Peyer's patch (tissue), 4 donors: ENCODE data around the gene VPS13A.

Experiments used
- POLR2A ChIP-seq, 2 donors: fragments of 450-650 bp; IDR thresholded peaks; one replicate each; pipeline ENCODE4 v1.5.1; 2017; ENCODE audit warnings: antibody characterized with exemption in 2 of 2, mild to moderate bottlenecking in 2 of 2, moderate library complexity in 2 of 2
- TF ChIP-seq, protein P1 (sequence below), 6 experiments: fragments of 450-650 bp in 4 of 6; fragments of 200-600 bp in 2 of 6; sonication (generic) in 1 of 6; IDR thresholded peaks; one replicate each; pipeline ENCODE4 v1.5.1; 2017 to 2019; ENCODE audit warnings: antibody characterized with exemption in 6 of 6, mild to moderate bottlenecking in 3 of 6, moderate library complexity in 1 of 6

- no peak for TF ChIP-seq POLR2A (IDR thresholded peaks at IDR 0.05)
- TF ChIP-seq, protein P1, sequence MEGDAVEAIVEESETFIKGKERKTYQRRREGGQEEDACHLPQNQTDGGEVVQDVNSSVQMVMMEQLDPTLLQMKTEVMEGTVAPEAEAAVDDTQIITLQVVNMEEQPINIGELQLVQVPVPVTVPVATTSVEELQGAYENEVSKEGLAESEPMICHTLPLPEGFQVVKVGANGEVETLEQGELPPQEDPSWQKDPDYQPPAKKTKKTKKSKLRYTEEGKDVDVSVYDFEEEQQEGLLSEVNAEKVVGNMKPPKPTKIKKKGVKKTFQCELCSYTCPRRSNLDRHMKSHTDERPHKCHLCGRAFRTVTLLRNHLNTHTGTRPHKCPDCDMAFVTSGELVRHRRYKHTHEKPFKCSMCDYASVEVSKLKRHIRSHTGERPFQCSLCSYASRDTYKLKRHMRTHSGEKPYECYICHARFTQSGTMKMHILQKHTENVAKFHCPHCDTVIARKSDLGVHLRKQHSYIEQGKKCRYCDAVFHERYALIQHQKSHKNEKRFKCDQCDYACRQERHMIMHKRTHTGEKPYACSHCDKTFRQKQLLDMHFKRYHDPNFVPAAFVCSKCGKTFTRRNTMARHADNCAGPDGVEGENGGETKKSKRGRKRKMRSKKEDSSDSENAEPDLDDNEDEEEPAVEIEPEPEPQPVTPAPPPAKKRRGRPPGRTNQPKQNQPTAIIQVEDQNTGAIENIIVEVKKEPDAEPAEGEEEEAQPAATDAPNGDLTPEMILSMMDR (IDR thresholded peaks at IDR 0.05): no peak
These were observed 246.5 kb downstream of the VPS13A start for GRCh38 chr9:77423841-77424240.
